Thyroid gland (tissue), 4 donors: ENCODE data around the gene CDH22.

ENCODE experiments used
- POLR2A ChIP-seq, 2 donors: fragments of 450-650 bp; IDR thresholded peaks; one replicate each; pipeline ENCODE4 v1.6.1; 2017; ENCODE audit warnings: antibody characterized with exemption in 2 of 2, mild to moderate bottlenecking in 2 of 2, moderate library complexity in 1 of 2
- TF ChIP-seq, protein P1 (sequence below), 6 experiments: fragments of 200-600 bp in 3 of 6; fragments of 450-650 bp in 3 of 6; sonication (generic) in 3 of 6; IDR thresholded peaks; one replicate each; pipeline ENCODE4 v1.5.1; 2016 to 2019; ENCODE audit warnings: antibody characterized with exemption in 6 of 6, mild to moderate bottlenecking in 2 of 6, inconsistent platforms in 1 of 6, moderate library complexity in 1 of 6

DNA sequence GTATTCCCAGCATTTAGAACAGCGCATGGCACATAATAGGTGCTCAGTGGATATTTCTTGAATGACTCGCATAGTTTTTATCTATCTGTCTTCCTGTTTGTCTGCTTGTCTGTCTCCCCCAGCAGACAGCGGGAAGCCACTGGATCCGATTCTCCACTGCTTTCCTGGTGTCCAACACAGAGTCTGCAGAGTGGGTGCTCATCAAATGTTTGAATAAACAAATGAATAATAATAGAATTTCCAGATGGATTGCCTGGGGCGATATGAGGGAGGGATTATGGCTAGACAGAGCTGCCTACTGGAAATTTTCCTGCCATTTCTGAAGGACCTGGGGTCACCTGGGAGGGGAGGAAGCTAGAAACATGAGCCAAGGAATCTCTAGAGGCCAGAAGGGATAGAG lies 18.9 kb downstream of the CDH22 start:
- TF ChIP-seq, protein P1, sequence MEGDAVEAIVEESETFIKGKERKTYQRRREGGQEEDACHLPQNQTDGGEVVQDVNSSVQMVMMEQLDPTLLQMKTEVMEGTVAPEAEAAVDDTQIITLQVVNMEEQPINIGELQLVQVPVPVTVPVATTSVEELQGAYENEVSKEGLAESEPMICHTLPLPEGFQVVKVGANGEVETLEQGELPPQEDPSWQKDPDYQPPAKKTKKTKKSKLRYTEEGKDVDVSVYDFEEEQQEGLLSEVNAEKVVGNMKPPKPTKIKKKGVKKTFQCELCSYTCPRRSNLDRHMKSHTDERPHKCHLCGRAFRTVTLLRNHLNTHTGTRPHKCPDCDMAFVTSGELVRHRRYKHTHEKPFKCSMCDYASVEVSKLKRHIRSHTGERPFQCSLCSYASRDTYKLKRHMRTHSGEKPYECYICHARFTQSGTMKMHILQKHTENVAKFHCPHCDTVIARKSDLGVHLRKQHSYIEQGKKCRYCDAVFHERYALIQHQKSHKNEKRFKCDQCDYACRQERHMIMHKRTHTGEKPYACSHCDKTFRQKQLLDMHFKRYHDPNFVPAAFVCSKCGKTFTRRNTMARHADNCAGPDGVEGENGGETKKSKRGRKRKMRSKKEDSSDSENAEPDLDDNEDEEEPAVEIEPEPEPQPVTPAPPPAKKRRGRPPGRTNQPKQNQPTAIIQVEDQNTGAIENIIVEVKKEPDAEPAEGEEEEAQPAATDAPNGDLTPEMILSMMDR (IDR thresholded peaks at IDR 0.05): no peak
- TF ChIP-seq POLR2A (IDR thresholded peaks at IDR 0.05): no peak
